Activated CD8-positive, alpha-beta T cell treated with anti-CD3 and anti-CD28 coated beads for 36 hours (primary cell): Measurements from ENCODE around the gene TENT4B. TPM values are rescaled to one million over a fixed set of nuclear protein-coding genes. Genes with fewer than 3 reads are reported as not detected.

ENCODE experiments used
- ATAC-seq: fragments of 200-7000 bp; cut with Tn5 transposase; one replicate; pipeline ENCODE4 v1.10.0; 2021; ENCODE audit warnings: mild to moderate bottlenecking, moderate library complexity
- CTCF ChIA-PET: fragments of 350-600 bp; sonication (Branson Sonifier 250); formaldehyde crosslinking; loops from one replicate; lab custom pipeline; 2021; ENCODE audit warnings: antibody characterized with exemption; lab: Charles Lee
- POLR2A ChIA-PET: fragments of 350-600 bp; sonication (Branson Sonifier 250); formaldehyde crosslinking; loops from one replicate; lab custom pipeline; 2021; ENCODE audit warnings: antibody characterized with exemption; lab: Charles Lee
- DNase-seq: peaks from one replicate; pipeline ENCODE4 v3.0.0-alpha.2; 2020
- H3K27ac Mint-ChIP-seq: one replicate; pipeline ENCODE4 v1.8.0; 2021; ENCODE audit warnings: mild to moderate bottlenecking, mixed read lengths
- H3K27me3 Mint-ChIP-seq: one replicate; pipeline ENCODE4 v1.8.0; 2021; ENCODE audit warnings: mixed read lengths
- H3K36me3 Mint-ChIP-seq: one replicate; pipeline ENCODE4 v1.8.0; 2021; ENCODE audit warnings: low read depth, mixed read lengths
- H3K4me1 Mint-ChIP-seq: one replicate; pipeline ENCODE4 v1.8.0; 2021; ENCODE audit warnings: low read depth, mixed read lengths
- H3K4me3 Mint-ChIP-seq: one replicate; pipeline ENCODE4 v1.8.0; 2021; ENCODE audit warnings: mild to moderate bottlenecking, moderate library complexity, mixed read lengths
- H3K9me3 Mint-ChIP-seq: one replicate; pipeline ENCODE4 v1.8.0; 2021; ENCODE audit warnings: mixed read lengths
- intact Hi-C: fragments of 100-400 bp; cut with micrococcal nuclease; formaldehyde crosslinking; loops from one replicate; pipeline ENCODE4 v1.10.0; 2022
- total RNA-seq, 2 experiments: library from RNA; stranded (reverse); gene quantifications; one replicate each; pipeline ENCODE4 v1.2.3, GENCODE V29; 2021
- TF ChIP-seq, protein P1 (sequence below): fragments of 200-600 bp; IDR thresholded peaks from one replicate; pipeline ENCODE4 v1.8.0; 2022; ENCODE audit warnings: antibody characterized with exemption, mild to moderate bottlenecking

The TENT4B gene
- total RNA-seq, 2 experiments from 2014 or later: 19.0 to 19.2 TPM

DNA sequence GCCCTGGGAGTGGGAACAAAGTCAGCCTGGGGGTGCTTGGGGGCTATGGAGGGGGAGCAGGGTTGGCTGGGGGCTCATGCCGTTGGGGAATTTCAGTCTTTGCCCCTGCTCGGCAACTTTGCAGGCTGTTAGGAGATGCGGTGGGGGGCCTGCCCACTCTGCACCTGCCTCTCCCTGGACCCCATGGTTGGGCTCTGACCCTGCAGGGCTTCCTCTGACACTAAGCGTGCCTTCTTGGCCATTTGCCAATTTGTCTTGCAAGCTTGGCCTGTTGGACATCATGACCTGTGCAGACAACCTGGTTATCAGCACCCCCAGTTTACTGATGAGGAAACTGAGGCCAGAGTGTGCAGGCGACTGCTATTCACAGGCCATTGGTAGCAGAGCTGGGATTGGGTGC lies 127.8 kb downstream of the TENT4B start:
- Mint-ChIP-seq H3K36me3 (peaks cover 37% of the 10 kb centered on the region), H3K27me3 (no peaks in the 10 kb centered on the region), H3K9me3 (peaks cover 11% of the 10 kb centered on the region), H3K4me1 (peaks cover 93% of the 10 kb centered on the region), H3K4me3 (peak overlapping the region; percentile 29), H3K27ac (peak overlapping the region; percentile 54)
- ChIA-PET CTCF (interaction anchor here (1.0 to 2.8 kb wide), 5 partner anchors 42 to 76 kb away, joined by 3 to 12 read pairs (median 4); no protein-coding TSS in a partner anchor), POLR2A (interaction anchor here (1.5 to 19.3 kb wide), 2 partner anchors 13 to 40 kb away, joined by 3 to 215 read pairs; partner anchors contain the start of gene ADCY7)
- DNase-seq: no peak
- TF ChIP-seq, protein P1, sequence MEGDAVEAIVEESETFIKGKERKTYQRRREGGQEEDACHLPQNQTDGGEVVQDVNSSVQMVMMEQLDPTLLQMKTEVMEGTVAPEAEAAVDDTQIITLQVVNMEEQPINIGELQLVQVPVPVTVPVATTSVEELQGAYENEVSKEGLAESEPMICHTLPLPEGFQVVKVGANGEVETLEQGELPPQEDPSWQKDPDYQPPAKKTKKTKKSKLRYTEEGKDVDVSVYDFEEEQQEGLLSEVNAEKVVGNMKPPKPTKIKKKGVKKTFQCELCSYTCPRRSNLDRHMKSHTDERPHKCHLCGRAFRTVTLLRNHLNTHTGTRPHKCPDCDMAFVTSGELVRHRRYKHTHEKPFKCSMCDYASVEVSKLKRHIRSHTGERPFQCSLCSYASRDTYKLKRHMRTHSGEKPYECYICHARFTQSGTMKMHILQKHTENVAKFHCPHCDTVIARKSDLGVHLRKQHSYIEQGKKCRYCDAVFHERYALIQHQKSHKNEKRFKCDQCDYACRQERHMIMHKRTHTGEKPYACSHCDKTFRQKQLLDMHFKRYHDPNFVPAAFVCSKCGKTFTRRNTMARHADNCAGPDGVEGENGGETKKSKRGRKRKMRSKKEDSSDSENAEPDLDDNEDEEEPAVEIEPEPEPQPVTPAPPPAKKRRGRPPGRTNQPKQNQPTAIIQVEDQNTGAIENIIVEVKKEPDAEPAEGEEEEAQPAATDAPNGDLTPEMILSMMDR: no peak
- intact Hi-C loops: loop anchor here (10.0 kb wide), 1 partner anchor 66 kb away; no protein-coding TSS in a partner anchor
- ATAC-seq: no peak

Other genes starting within 250 kb of the TENT4B start
- gene CNEP1R1, start 128.1 kb upstream of the TENT4B start, total RNA-seq: 10 to 100 TPM; 19.1 to 19.9 TPM
- gene HEATR3, start 87.3 kb upstream of the TENT4B start, total RNA-seq: 10 to 100 TPM; 23.6 to 29.6 TPM
- gene ADCY7, start 113.2 kb downstream of the TENT4B start, total RNA-seq: 10 to 100 TPM; 89.9 to 92.1 TPM
- gene BRD7, start 215.7 kb downstream of the TENT4B start, total RNA-seq: 10 to 100 TPM; 76.2 to 93.4 TPM